Measurements from ENCODE around the gene MYO18B.

The MYO18B gene

DNA sequence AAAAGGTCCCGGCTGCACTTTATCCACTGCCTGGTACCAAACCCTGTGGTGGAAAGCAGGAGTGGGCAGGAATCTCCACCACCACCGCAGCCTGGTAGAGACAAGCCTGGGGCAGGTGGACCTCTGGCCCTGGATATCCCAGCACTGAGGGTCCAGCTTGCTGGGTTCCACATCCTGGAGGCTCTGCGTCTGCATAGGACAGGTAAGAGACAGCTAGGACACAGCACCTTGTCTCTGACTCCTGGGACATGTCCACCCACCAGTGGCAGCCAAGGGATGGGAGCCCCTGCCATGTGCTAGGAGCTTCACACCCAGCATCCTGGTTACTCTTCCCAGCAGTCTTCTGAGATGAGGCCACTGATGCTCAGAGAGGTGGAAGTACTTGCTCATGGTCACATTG is 105.5 kb downstream of the MYO18B start:
- DNase-seq (ENCODE audit: low read depth, low spot score), result no peak

DNA sequence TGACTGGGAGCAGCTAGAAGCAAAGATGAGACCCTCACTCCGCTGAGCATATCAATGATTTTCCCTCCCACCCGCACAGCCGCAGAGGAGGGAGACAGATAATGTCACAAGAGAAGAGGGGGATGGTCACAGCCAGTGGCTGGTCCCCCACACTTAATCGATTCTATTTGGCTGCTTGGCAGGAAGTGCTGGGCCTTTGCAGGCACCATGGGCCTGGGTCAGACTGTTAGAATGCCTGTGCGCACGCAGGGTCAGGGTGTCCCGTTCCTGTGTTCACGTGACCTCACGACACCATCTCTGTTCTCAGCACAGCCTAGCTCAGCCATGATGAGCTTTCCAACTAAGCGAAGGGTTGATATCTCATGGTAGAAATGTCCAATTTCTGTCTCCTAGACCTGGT is 107.0 kb downstream of the MYO18B start:
- DNase-seq (ENCODE audit: low read depth, low spot score), result no peak

DNA sequence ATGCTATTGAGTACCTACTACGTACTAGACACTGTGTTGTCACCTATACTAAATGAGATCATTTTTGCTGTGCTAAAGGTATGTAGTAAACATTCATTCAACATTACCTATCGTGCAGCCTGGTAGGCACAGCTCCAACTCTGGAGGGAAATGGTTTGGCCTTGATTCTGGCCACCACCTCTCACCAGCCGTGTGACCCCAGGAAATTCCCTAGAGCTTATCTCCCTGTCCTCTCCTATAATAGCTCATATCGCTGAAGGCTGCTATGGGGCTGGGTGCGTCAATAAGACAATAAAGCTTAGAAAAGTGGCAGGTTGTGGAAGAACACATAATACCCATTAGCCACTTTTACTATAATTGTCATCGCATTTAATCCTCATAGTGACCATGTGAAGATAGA is 107.5 kb downstream of the MYO18B start:
- no peak for DNase-seq (ENCODE audit: low read depth, low spot score)

DNA sequence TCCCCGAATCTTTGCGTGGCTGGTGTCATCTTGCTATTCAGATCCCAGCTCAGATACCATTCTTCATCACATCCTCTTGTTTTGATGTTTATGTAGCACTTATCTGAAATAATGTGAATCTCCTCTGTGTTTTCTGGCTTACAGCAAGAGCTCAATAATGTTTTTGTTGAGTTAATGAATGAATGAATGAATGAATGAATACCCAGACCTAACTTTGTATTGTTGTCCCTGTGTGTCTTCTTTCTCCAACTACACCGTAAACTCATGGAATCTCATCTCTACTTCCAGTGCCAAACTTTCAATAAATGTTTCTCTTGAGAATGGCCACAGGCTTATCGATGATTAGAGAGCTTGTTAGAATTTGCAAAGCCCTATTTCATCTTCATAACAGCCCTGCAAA is 110.2 kb downstream of the MYO18B start:
- no peak for DNase-seq (ENCODE audit: low read depth, low spot score)

DNA sequence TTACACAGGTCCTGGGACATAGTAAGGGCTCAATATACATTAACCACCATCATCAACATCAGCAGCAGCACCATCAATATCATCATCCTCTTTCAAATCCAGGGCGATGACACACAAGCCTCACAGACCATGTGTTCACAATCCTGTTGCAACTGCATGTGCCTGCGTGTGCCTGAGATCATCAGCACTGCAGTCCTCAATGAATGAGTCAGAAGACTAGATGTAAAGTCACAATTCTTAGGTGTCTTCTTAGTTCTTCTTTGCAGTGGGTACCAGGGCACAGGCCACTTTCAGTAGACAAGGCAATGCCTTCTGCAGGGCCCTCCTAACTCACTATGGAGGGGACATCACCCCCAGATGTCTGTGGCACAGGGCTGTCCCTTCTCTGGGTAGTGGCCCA is 111.1 kb downstream of the MYO18B start:
- DNase-seq (ENCODE audit: low read depth, low spot score), result no peak

DNA sequence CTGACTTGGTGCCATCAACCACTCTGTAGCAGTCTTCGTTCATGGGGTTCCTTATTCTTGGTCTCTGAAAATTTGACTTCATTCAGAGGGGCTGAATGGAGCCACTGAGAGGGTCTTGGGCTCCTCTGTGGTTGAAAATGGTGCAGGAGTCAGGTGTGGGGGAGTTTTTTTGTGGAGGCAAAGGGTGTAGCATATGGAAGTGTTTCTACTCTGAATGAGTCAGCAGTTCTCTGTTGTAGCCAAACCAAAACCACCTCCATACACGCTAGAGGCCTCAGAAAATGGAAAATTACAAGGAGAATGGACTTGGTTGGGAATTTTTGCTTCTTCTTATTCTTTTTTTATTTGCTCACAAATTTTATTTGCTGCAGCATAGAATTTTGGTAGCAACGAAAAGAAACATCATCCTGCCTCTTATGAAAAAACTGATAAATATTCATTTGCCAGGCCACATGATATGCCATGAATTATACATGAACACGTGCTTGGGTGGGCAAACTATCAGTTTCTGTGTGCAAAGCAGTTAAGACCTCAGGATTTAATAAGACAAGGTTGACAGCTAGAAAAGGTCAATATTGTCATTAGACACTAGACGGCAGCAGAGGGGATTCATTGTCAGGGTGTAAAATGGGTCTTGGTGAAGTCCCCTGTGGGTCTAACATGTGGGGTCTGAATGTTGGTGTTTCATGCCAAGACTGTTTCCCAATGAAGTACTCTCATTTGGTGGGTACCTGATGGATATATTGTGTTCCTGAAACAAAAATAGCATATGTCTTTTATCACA is 111.7 kb downstream of the MYO18B start:
- no peak for DNase-seq (ENCODE audit: low read depth, low spot score)

DNA sequence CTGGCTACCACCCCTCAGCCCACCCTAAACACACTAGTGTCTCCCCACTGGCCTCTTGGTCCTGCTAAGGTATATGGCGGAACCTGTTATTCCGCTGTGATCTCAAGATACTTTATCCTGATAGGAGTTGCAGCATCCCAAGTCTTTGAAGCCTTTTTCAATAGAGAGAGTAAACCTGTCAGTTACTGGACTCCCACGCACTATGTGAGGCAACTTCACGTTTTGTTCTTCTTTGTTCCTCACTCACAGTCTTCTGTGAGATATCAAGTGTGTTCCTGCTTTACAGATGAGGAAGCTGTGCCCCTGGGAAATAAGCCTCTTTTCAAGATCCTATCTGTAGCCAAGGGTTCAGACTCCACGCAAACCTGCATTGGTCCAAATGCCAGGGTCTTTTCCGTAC is 127.8 kb downstream of the MYO18B start:
- DNase-seq (ENCODE audit: low read depth, low spot score), result no peak

DNA sequence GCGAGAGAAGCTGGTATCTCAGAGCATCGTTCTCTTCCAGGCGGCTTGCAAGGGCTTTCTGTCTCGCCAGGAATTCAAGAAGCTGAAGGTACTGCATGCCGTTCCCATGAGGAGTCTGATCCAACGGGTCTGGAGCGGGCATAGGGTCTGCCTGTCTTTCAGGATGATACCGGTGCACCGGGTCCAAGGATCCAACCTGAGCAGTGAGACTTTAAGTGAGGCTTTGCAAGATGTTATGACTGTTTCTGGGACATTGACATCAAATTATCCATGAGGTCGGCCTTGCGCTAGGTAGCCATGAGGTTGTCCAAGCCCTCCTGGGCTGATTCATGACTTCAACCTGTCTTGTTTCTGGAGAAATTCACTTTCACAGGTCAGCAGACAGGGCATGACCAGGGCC is 132.3 kb downstream of the MYO18B start:
- DNase-seq (ENCODE audit: low read depth, low spot score), result no peak

DNA sequence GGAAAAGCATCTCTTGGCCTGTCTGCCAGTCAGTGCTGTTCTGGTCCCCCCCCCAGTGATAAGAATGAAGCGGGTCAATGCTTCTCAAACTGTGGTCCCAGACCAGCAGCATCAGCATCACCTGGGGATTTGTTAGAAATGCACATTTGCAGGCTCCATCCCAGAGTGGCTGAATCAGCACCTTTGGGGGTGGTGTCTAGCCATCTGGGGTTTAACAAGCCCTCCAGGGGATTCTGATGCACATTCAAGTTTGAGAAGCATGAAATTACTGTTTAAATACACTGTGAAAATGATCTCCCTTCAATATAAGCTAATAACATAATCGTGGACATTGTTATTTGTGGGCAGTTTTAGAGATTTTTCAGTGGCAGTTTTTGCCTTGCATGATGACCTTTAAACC is 133.5 kb downstream of the MYO18B start:
- no peak for DNase-seq (ENCODE audit: low read depth, low spot score)

DNA sequence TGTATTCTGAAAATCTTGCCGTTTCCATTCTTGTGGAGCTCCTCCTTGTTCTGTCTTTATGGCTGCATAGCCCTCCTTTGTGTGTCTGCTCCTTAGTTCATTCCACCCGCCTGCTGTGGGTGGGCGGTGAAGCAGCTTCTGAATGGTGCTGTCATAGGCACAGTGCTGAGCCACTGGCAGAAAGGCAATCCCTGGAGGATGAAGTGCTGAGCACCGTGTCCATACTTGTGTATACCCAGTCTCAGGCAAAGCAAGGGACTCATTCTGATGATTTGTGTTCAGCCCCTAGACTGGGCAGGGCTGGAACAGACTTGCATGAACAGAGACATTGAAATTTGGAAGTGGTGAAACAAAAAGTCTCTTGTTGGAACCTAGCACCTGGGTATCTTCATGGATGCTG is 134.9 kb downstream of the MYO18B start:
- no peak for DNase-seq (ENCODE audit: low read depth, low spot score)

DNA sequence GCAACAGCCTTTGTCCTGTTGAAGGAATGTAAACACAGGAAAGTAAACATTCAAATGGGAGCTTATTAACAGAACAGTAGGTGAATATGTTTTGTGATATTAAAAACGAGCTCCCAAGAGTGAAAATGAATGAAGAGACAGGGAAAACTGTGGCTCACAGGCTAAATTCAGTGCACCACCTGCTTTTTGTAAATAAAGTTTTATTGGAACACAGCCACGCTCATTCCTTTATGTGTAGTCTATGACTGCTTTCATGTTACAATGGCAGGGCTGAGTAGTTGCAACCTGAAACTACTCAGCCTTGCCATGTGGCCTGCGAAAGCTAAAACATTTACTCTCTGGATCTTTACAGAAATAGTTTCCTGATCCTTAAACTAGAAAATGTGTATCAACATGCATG is 136.9 kb downstream of the MYO18B start:
- DNase-seq (ENCODE audit: low read depth, low spot score), result no peak

DNA sequence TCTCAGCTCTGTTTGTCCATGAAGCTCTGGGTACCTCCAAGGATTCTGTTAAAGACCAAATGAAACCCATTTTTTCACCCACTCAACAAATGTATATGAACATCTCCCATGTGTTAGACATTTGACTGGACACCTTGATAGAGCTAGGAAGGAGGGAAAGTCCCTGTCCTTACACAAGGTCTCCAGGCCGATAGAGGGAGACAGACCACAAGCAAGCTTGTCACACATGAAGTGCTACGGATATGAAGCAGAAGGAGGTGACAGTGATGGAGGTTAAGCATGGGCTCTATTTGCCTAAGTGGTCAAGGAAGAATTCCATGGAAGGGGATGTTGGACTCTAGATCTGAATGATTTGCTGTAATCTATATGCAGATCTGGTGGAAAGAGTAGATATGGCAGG is 138.5 kb downstream of the MYO18B start:
- DNase-seq (ENCODE audit: low read depth, low spot score), result no peak

DNA sequence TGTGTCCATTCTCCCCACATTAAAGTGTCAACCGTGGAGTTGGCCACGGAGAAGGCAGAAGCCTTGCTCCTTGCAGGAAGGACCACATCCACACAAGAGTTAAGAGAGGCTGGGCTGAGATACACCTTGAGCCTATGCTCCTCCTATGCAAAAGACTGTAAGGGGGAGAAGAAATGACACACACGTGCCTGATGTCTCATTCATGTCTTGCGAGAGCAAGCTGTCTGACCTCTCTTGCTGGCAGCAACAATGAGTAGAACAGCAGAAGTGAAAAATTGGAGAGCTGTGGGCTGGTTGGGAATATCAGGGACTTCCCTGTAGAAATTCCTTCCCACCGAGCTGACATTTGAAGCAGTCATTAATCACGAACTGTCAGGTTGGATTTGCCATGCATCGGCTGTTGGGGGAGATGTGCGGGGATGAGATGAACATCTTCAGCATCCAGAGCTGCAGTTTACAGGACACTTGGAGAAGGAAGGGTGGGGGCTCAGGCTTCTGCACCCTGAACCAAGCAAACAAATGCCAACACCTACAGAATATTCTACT is 139.3 kb downstream of the MYO18B start:
- no peak for DNase-seq (ENCODE audit: low read depth, low spot score)

DNA sequence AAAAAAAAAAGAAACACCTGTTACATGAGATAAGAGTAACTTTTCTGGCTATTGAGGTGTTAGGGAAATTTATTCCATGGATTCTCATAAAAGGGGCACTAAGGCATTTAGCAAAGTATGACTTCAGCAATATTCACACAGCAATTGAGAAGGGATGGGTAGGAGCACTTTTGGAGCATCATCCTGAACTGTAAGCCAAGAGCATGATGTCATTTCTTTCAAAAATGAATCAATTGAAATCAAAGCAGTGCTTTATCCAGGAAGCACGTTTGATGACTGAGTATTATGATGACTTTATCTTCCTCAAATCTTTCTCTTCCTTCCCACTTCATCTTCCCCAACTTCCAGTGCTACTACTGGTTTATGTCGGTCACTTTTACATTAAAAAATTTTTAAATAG is 140.4 kb downstream of the MYO18B start:
- DNase-seq (ENCODE audit: low read depth, low spot score), result no peak

DNA sequence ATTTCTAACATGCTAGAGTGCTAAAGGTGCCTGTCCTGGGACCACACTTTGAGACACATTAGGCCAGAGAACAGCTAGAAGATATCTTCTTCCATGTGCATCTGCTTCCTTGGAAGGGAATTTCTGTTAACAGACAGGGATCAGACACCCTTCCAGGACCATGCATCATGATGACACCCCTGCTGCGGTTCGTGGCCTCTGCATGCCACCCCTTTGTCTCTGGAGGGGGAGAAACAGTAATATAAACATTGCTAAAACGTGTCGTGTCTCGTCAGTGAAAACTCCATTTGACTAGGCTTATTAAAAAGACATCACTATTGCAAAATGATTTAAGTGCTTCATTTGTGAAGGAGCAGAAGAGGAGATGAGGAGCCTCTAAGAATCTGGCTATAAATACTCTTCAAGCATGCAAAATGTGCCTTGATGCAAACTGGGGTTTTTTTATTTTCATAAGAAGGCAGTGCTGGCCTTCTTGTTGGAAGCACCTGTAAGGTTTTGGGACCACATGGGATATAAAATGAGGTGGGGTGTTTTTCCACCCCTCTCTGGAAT is 141.6 kb downstream of the MYO18B start:
- DNase-seq (ENCODE audit: low read depth, low spot score), result no peak

DNA sequence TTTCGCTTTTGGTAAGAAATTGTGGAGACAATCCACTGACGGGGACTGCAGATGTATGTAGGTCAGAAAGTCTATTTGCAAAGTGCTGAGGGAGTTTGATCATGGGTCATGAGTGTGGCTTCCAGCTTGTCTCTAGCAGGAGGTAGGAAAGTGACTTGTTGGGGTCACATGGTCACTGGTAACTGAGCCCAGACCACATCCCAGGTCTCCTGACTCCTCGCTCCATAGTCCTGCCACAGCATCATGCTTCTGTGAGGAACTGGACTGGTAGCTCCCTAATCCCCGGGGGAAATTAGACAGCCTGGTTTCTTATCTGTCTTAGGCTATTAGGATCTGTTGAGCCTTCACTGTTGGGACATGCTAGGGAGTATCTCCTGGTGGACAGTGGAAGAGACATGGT is 142.1 kb downstream of the MYO18B start:
- no peak for DNase-seq (ENCODE audit: low read depth, low spot score)

DNA sequence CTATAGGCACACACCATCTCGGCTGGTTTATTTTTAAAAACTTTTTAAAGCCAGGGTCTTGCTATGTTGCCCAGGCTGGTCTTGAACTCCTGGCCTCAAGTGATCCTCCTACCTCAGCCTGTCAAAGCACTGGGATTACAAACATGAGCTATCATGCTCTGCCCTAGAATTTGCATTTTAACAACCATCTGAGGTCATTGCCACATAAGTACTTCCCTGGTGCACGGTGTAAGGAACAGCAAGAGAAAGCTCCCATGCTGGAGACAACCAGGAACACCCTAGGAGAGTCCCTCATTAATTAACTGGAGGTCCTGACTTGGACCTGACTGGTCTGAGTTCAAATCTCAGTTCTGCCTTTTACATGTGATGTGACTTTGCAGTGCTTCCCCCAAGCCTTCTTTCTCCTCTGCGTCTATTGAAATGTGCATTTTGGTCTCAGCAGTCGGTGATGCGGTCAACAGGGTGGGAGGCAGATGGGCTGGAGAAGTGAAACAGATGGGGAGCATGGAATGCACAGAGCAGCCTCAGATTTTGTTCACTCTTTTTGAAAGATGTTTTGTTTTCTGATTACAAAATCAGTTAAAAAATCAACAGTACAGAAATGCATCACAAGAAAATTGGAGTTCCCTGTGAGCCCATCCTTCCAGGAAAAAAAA is 146.5 kb downstream of the MYO18B start:
- DNase-seq (ENCODE audit: low read depth, low spot score), result no peak

DNA sequence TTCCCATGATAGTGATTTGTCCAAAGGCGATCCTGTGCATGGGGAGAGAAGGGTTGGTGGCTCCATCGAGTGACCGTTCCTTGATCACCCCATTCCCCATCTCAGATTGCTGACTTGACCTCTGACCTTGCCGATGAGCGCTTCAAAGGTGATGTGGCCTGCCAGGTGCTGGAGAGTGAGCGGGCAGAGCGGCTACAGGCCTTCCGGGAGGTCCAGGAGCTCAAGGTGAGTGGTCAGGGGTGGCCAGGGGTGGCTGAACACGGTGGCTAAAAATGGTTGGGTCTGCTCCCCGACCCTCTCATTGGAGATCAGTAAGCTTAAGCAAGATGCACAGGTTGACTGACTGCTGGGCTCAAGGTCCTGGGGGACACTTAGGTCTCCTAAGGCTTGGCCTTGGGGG is 148.7 kb downstream of the MYO18B start:
- DNase-seq (ENCODE audit: low read depth, low spot score), result no peak

DNA sequence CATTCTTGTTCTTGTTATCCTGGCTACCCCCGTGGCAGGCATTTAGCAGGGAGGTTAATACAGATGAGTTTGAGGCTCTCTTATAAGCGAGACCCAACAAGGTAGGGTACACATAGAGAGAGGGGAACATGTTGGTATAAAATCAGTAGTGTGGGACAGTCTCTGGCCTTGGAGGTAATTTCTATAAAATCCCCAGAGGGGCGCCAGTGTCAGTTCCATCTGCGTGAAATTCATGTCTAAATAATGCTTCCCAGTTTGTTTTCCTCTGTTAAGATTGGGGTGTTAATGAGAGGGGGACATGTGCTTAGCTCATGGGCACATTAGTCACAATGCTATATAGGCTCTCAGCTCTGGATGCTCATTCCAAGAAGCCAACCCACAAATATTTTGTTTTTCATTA is 150.7 kb downstream of the MYO18B start:
- DNase-seq (ENCODE audit: low read depth, low spot score), result no peak

DNA sequence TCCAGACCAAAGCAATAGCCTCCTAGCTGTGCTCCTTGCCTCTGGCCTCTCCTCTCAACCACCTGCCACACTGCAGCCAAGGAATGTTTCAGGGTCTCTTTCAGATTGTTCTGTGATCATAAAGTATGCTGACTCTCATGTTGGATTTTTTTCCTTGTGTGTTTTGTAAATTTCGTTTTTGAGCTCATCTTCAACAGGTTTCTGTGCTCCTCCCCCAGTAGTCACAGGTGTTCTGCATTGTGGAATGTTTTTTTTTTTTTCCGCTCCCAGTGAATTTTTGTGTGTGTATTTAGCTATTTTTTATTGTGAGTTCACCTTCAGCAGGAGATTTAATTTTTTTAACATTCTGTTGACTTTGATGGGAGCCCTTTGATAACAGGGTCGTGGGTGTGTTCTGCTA is 153.7 kb downstream of the MYO18B start:
- DNase-seq (ENCODE audit: low read depth, low spot score), result no peak

DNA sequence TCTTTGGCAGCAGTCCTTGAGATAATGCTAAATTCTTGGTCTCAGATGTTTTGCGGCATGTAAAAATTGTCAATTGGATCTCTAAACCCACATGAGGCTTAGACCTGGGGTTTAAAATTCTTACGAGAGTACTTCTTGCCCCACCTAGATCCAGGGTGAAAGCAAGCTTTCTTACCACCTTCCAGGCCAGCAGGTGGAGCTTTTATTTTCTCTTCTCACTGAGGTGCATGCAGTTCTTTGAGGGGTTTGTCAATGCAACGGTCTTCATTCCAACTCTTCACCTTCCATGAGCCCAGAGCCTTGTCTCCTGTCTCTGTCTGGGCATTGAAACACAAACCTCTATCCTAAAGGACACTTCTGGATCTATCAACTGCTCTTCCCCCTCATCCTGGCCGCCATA is 154.1 kb downstream of the MYO18B start:
- no peak for DNase-seq (ENCODE audit: low read depth, low spot score)

DNA sequence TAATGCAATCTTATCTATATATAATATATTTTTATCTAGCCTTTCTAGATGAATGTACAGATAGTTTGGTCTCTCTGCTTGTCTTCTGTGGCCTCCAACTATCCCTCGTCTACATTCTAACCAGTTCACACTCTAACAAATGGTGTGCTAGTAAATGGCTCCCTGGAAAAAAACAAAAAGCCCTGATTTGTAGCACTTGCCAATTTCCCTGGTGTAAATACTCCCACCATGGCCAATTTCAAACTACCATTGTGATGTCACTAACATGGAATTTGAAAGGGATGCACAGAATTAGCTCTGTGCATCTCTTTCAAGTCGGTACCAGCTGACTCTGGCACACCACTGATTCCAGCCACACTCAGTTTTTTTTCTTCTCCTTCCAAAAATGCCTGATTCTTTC is 154.6 kb downstream of the MYO18B start:
- no peak for DNase-seq (ENCODE audit: low read depth, low spot score)
